ENCODE data around the gene GHR.

GHR gene

GRCh38 chr5:42492974-42493373, 69.7 kb downstream of the GHR start:
- Mint-ChIP-seq H3K4me3 (no peak overlapping the region), H3K27ac (no peak overlapping the region), H3K4me1 (ENCODE audit: low read depth) (no peaks in the 10 kb centered on the region), H3K27me3 (no peaks in the 10 kb centered on the region), H3K36me3 (ENCODE audit: low read depth) (no peaks in the 10 kb centered on the region), H3K9me3 (no peaks in the 10 kb centered on the region)

- H3K4me1 Mint-ChIP-seq (ENCODE audit: low read depth) = no peaks in the 10 kb centered on the region
- H3K36me3 Mint-ChIP-seq (ENCODE audit: low read depth) = no peaks in the 10 kb centered on the region
- no peaks in the 10 kb centered on the region for H3K9me3 Mint-ChIP-seq
- no peak overlapping the region for H3K4me3 Mint-ChIP-seq
- no peak overlapping the region for H3K27ac Mint-ChIP-seq
- no peaks in the 10 kb centered on the region for H3K27me3 Mint-ChIP-seq
These were observed 71.2 kb downstream of the GHR start for GRCh38 chr5:42494414-42494813.

- H3K4me1 Mint-ChIP-seq (ENCODE audit: low read depth) = no peaks in the 10 kb centered on the region
- H3K36me3 Mint-ChIP-seq (ENCODE audit: low read depth) = no peaks in the 10 kb centered on the region
- H3K27ac Mint-ChIP-seq = no peak overlapping the region
- H3K4me3 Mint-ChIP-seq = no peak overlapping the region
- no peaks in the 10 kb centered on the region for H3K9me3 Mint-ChIP-seq
- no peaks in the 10 kb centered on the region for H3K27me3 Mint-ChIP-seq
These were observed 72.7 kb downstream of the GHR start for GRCh38 chr5:42495914-42496313.

GRCh38 chr5:42496397-42497156, 73.3 kb downstream of the GHR start:
- no peaks in the 10 kb centered on the region for H3K9me3 Mint-ChIP-seq
- H3K36me3 Mint-ChIP-seq (ENCODE audit: low read depth) = no peaks in the 10 kb centered on the region
- H3K27me3 Mint-ChIP-seq = no peaks in the 10 kb centered on the region
- no peaks in the 10 kb centered on the region for H3K4me1 Mint-ChIP-seq (ENCODE audit: low read depth)
- no peak overlapping the region for H3K27ac Mint-ChIP-seq
- no peak overlapping the region for H3K4me3 Mint-ChIP-seq

GRCh38 chr5:42498000-42498399, 74.8 kb downstream of the GHR start:
- H3K27ac Mint-ChIP-seq = no peak overlapping the region
- no peak overlapping the region for H3K4me3 Mint-ChIP-seq
- no peaks in the 10 kb centered on the region for H3K27me3 Mint-ChIP-seq
- no peaks in the 10 kb centered on the region for H3K36me3 Mint-ChIP-seq (ENCODE audit: low read depth)
- no peaks in the 10 kb centered on the region for H3K9me3 Mint-ChIP-seq
- no peaks in the 10 kb centered on the region for H3K4me1 Mint-ChIP-seq (ENCODE audit: low read depth)

- Mint-ChIP-seq H3K27ac (no peak overlapping the region), H3K27me3 (no peaks in the 10 kb centered on the region), H3K4me3 (no peak overlapping the region), H3K4me1 (ENCODE audit: low read depth) (no peaks in the 10 kb centered on the region), H3K36me3 (ENCODE audit: low read depth) (no peaks in the 10 kb centered on the region), H3K9me3 (no peaks in the 10 kb centered on the region)
These were observed 75.8 kb downstream of the GHR start for GRCh38 chr5:42499016-42499415.

GRCh38 chr5:42500003-42500599, 76.9 kb downstream of the GHR start:
- Mint-ChIP-seq H3K36me3 (ENCODE audit: low read depth) (no peaks in the 10 kb centered on the region), H3K27me3 (no peaks in the 10 kb centered on the region), H3K4me3 (no peak overlapping the region), H3K27ac (no peak overlapping the region), H3K4me1 (ENCODE audit: low read depth) (no peaks in the 10 kb centered on the region), H3K9me3 (no peaks in the 10 kb centered on the region)

- no peaks in the 10 kb centered on the region for H3K27me3 Mint-ChIP-seq
- no peak overlapping the region for H3K27ac Mint-ChIP-seq
- no peaks in the 10 kb centered on the region for H3K4me1 Mint-ChIP-seq (ENCODE audit: low read depth)
- H3K36me3 Mint-ChIP-seq (ENCODE audit: low read depth) = no peaks in the 10 kb centered on the region
- no peak overlapping the region for H3K4me3 Mint-ChIP-seq
- H3K9me3 Mint-ChIP-seq = no peaks in the 10 kb centered on the region
These were observed 79.6 kb downstream of the GHR start for GRCh38 chr5:42502613-42503470.

GRCh38 chr5:42506662-42507061, 83.4 kb downstream of the GHR start:
- Mint-ChIP-seq H3K9me3 (no peaks in the 10 kb centered on the region), H3K4me1 (ENCODE audit: low read depth) (no peaks in the 10 kb centered on the region), H3K27ac (no peak overlapping the region), H3K27me3 (peaks cover 2% of the 10 kb centered on the region), H3K36me3 (ENCODE audit: low read depth) (no peaks in the 10 kb centered on the region), H3K4me3 (no peak overlapping the region)

- peaks cover 4% of the 10 kb centered on the region for H3K27me3 Mint-ChIP-seq
- no peaks in the 10 kb centered on the region for H3K4me1 Mint-ChIP-seq (ENCODE audit: low read depth)
- H3K36me3 Mint-ChIP-seq (ENCODE audit: low read depth) = no peaks in the 10 kb centered on the region
- no peaks in the 10 kb centered on the region for H3K9me3 Mint-ChIP-seq
- no peak overlapping the region for H3K4me3 Mint-ChIP-seq
- H3K27ac Mint-ChIP-seq = no peak overlapping the region
These were observed 84.3 kb downstream of the GHR start for GRCh38 chr5:42507451-42508097.

- Mint-ChIP-seq H3K4me1 (ENCODE audit: low read depth) (no peaks in the 10 kb centered on the region), H3K4me3 (no peak overlapping the region), H3K27me3 (peaks cover 4% of the 10 kb centered on the region), H3K27ac (no peak overlapping the region), H3K36me3 (ENCODE audit: low read depth) (no peaks in the 10 kb centered on the region), H3K9me3 (no peaks in the 10 kb centered on the region)
These were observed 90.0 kb downstream of the GHR start for GRCh38 chr5:42513246-42513645.

- Mint-ChIP-seq H3K27ac (no peak overlapping the region), H3K4me1 (ENCODE audit: low read depth) (no peaks in the 10 kb centered on the region), H3K36me3 (ENCODE audit: low read depth) (no peaks in the 10 kb centered on the region), H3K9me3 (no peaks in the 10 kb centered on the region), H3K4me3 (no peak overlapping the region), H3K27me3 (peaks cover 4% of the 10 kb centered on the region)
These were observed 91.5 kb downstream of the GHR start for GRCh38 chr5:42514754-42515153.

- H3K4me1 Mint-ChIP-seq (ENCODE audit: low read depth) = no peaks in the 10 kb centered on the region
- H3K9me3 Mint-ChIP-seq = no peaks in the 10 kb centered on the region
- H3K4me3 Mint-ChIP-seq = no peak overlapping the region
- peaks cover 4% of the 10 kb centered on the region for H3K27me3 Mint-ChIP-seq
- no peak overlapping the region for H3K27ac Mint-ChIP-seq
- H3K36me3 Mint-ChIP-seq (ENCODE audit: low read depth) = no peaks in the 10 kb centered on the region
These were observed 92.3 kb downstream of the GHR start for GRCh38 chr5:42515504-42515903.

- Mint-ChIP-seq H3K4me1 (ENCODE audit: low read depth) (no peaks in the 10 kb centered on the region), H3K4me3 (no peak overlapping the region), H3K9me3 (no peaks in the 10 kb centered on the region), H3K27me3 (peaks cover 4% of the 10 kb centered on the region), H3K27ac (no peak overlapping the region), H3K36me3 (ENCODE audit: low read depth) (no peaks in the 10 kb centered on the region)
These were observed 93.2 kb downstream of the GHR start for GRCh38 chr5:42516282-42517042.
